Vagina (tissue), 2 donors: ENCODE data around the gene PTPRN2.

Experiments
- POLR2A ChIP-seq, 2 donors: fragments of 450-650 bp; IDR thresholded peaks; one replicate each; pipeline ENCODE4 v1.6.1; 2017; ENCODE audit warnings: antibody characterized with exemption in 2 of 2, mild to moderate bottlenecking in 2 of 2, moderate library complexity in 2 of 2
- POLR2AphosphoS5 ChIP-seq, 2 donors: sonication (generic); formaldehyde crosslinking; IDR thresholded peaks; one replicate each; pipeline ENCODE4 v1.9.0; 2017; ENCODE audit warnings: antibody characterized with exemption in 2 of 2, mild to moderate bottlenecking in 2 of 2, low read depth in 1 of 2; ENCODE audit not compliant: insufficient read depth in 1 of 2
- TF ChIP-seq, protein P1 (sequence below), 3 experiments: fragments of 450-650 bp in 2 of 3; fragments of 200-600 bp in 1 of 3; sonication (generic) in 1 of 3; IDR thresholded peaks; one replicate each; pipeline ENCODE4 v1.5.1; 2017 to 2019; ENCODE audit warnings: antibody characterized with exemption in 3 of 3, mild to moderate bottlenecking in 2 of 3, moderate library complexity in 2 of 3

- TF ChIP-seq, protein P1, sequence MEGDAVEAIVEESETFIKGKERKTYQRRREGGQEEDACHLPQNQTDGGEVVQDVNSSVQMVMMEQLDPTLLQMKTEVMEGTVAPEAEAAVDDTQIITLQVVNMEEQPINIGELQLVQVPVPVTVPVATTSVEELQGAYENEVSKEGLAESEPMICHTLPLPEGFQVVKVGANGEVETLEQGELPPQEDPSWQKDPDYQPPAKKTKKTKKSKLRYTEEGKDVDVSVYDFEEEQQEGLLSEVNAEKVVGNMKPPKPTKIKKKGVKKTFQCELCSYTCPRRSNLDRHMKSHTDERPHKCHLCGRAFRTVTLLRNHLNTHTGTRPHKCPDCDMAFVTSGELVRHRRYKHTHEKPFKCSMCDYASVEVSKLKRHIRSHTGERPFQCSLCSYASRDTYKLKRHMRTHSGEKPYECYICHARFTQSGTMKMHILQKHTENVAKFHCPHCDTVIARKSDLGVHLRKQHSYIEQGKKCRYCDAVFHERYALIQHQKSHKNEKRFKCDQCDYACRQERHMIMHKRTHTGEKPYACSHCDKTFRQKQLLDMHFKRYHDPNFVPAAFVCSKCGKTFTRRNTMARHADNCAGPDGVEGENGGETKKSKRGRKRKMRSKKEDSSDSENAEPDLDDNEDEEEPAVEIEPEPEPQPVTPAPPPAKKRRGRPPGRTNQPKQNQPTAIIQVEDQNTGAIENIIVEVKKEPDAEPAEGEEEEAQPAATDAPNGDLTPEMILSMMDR (IDR thresholded peaks at IDR 0.05), result no peak
- TF ChIP-seq POLR2A (IDR thresholded peaks at IDR 0.05), result no peak
- no peak for TF ChIP-seq POLR2AphosphoS5 (IDR thresholded peaks at IDR 0.05; ENCODE audit: insufficient read depth in 1 of 2, low read depth in 1 of 2)
These were observed 689.4 kb downstream of the PTPRN2 start for GRCh38 chr7:157898261-157898660.
